SK-N-SH (cell line): Measurements from ENCODE around the gene IL22. TPM values are rescaled to one million over a fixed set of nuclear protein-coding genes. Genes with fewer than 3 reads are reported as not detected.

Experiments used
- CTCF ChIA-PET: fragments of 300-600, 350-600 bp; formaldehyde crosslinking; extraction: SDS; loops from one replicate; lab custom pipeline; 2021; lab: Yijun Ruan, JAX
- POLR2A ChIA-PET: fragments of 350-600 bp; sonication (Branson Sonifier 250); formaldehyde crosslinking; extraction: SDS; loops from one replicate; lab custom pipeline; 2020; ENCODE audit warnings: antibody characterized with exemption, inconsistent platforms; lab: Yijun Ruan, JAX
- DNase-seq: peaks from one replicate; pipeline ENCODE4 v3.0.0; 2012
- H2AFZ ChIP-seq: fragments of 200-600 bp; sonication (generic); 2 replicates; pipeline ENCODE4 v1.8.1; 2016; ENCODE audit warnings: antibody characterized with exemption, mild to moderate bottlenecking, low read depth
- H3F3A ChIP-seq: fragments of 200-600 bp; sonication (generic); replicated peaks from 2 replicates; pipeline ENCODE3; 2016; ENCODE audit warnings: antibody characterized with exemption, mild to moderate bottlenecking; ENCODE audit not compliant: insufficient read depth
- H3K27ac ChIP-seq, 2 experiments: fragments of 200-500 bp in 1 of 2; fragments of 200-600 bp in 1 of 2; sonication (Bioruptor generic) in 1 of 2; sonication (generic), shearing (Covaris generic) in 1 of 2; 2 replicates each; pipeline versions ENCODE4 v1.5.1 to v1.6.1; 2014 to 2016; ENCODE audit warnings: low read depth in 2 of 2, inconsistent platforms in 1 of 2, low read length in 1 of 2, mild to moderate bottlenecking in 1 of 2, mixed read lengths in 1 of 2
- H3K27me3 ChIP-seq: fragments of 200-600 bp; sonication (generic), shearing (Covaris generic); 2 replicates; pipeline ENCODE4 v1.6.1; 2016; ENCODE audit warnings: mixed run types; ENCODE audit not compliant: insufficient read depth
- H3K36me3 ChIP-seq, 2 experiments: fragments of 200-500 bp in 1 of 2; fragments of 200-600 bp in 1 of 2; sonication (Bioruptor generic) in 1 of 2; sonication (generic) in 1 of 2; replicated peaks in 1 of 2; 2 replicates each; pipeline versions ENCODE3 to v1.5.1; 2014 to 2016; ENCODE audit warnings: low read length in 1 of 2, mild to moderate bottlenecking in 1 of 2; ENCODE audit not compliant: insufficient read depth in 2 of 2, control insufficient read depth in 1 of 2
- H3K4me1 ChIP-seq, 2 experiments: fragments of 200-500 bp in 1 of 2; fragments of 200-600 bp in 1 of 2; sonication (Bioruptor generic) in 1 of 2; sonication (generic), shearing (Covaris generic) in 1 of 2; 2 replicates each; pipeline versions ENCODE4 v1.5.1 to v1.6.1; 2014 to 2016; ENCODE audit warnings: low read depth in 1 of 2, low read length in 1 of 2, mixed run types in 1 of 2; ENCODE audit not compliant: insufficient read depth in 2 of 2, control insufficient read depth in 1 of 2
- H3K4me2 ChIP-seq: fragments of 200-600 bp; sonication (generic), shearing (Covaris generic); 2 replicates; pipeline ENCODE4 v1.6.1; 2017; ENCODE audit warnings: mixed run types
- H3K4me3 ChIP-seq, 2 experiments: fragments of 200-500 bp in 1 of 2; fragments of 200-600 bp in 1 of 2; sonication (Bioruptor generic) in 1 of 2; sonication (generic), shearing (Covaris generic) in 1 of 2; 2 replicates each; pipeline versions ENCODE4 v1.5.1 to v1.8.1; 2014 to 2016; ENCODE audit warnings: low read depth in 2 of 2, inconsistent platforms in 1 of 2, low read length in 1 of 2, mild to moderate bottlenecking in 1 of 2, mixed read lengths in 1 of 2, moderate library complexity in 1 of 2
- H3K79me2 ChIP-seq: fragments of 200-600 bp; sonication (generic); 2 replicates; pipeline ENCODE4 v1.8.1; 2017; ENCODE audit warnings: mild to moderate bottlenecking; ENCODE audit not compliant: insufficient read depth
- H3K9ac ChIP-seq: fragments of 200-600 bp; sonication (generic); 2 replicates; pipeline ENCODE4 v1.6.1; 2017; ENCODE audit warnings: mixed run types
- H3K9me2 ChIP-seq: fragments of 200-600 bp; sonication (generic); 2 replicates; pipeline ENCODE4 v1.6.1; 2017; ENCODE audit warnings: mixed run types
- H3K9me3 ChIP-seq: fragments of 200-600 bp; sonication (generic); 2 replicates; pipeline ENCODE4 v1.6.1; 2017; ENCODE audit warnings: mixed run types, mild to moderate bottlenecking, moderate library complexity
- H4K20me1 ChIP-seq: fragments of 200-600 bp; sonication (generic); 2 replicates; pipeline ENCODE4 v1.6.1; 2017; ENCODE audit warnings: mild to moderate bottlenecking, mixed run types; ENCODE audit not compliant: insufficient read depth
- CHD2 ChIP-seq: fragments of 150-350 bp; IDR thresholded peaks from 2 replicates; pipeline ENCODE4 v1.6.1; 2018; ENCODE audit warnings: low read length; ENCODE audit not compliant: partially characterized antibody
- ELF1 ChIP-seq: IDR thresholded peaks from 2 replicates; pipeline ENCODE4 v1.4.0; 2012
- EZH2phosphoT487 ChIP-seq: fragments of 200-600 bp; sonication (generic); IDR thresholded peaks from 2 replicates; pipeline ENCODE4 v1.6.1; 2017; ENCODE audit warnings: low read depth, mixed run types, mild to moderate bottlenecking, antibody characterized with exemption, moderate library complexity, borderline replicate concordance
- FOSL2 ChIP-seq: IDR thresholded peaks from 2 replicates; pipeline ENCODE4 v1.4.0; 2012; ENCODE audit warnings: low read depth, mild to moderate bottlenecking, moderate library complexity, borderline replicate concordance
- FOXJ3 ChIP-seq: sonication (generic); formaldehyde crosslinking; IDR thresholded peaks from 2 replicates; pipeline ENCODE4 v1.5.1; 2020; ENCODE audit warnings: mild to moderate bottlenecking, missing genetic modification reagents
- GATA2 ChIP-seq: sonication (generic); formaldehyde crosslinking; IDR thresholded peaks from 2 replicates; pipeline ENCODE4 v1.5.0; 2020; ENCODE audit warnings: mild to moderate bottlenecking, missing genetic modification reagents
- JUND ChIP-seq: IDR thresholded peaks from 2 replicates; pipeline ENCODE4 v1.4.0; 2012
- MXI1 ChIP-seq: IDR thresholded peaks from 2 replicates; pipeline ENCODE4 v1.6.1; 2012; ENCODE audit warnings: mild to moderate bottlenecking, low read depth, low read length, improper control_type of control experiment
- NFIC ChIP-seq: IDR thresholded peaks from 2 replicates; pipeline ENCODE4 v1.4.0; 2012; ENCODE audit warnings: borderline replicate concordance
- NRF1 ChIP-seq: IDR thresholded peaks from 2 replicates; pipeline ENCODE4 v1.6.1; 2012; ENCODE audit warnings: low read depth, mild to moderate bottlenecking, low read length
- PBX3 ChIP-seq: IDR thresholded peaks from 2 replicates; pipeline ENCODE4; 2012
- POLR2AphosphoS5 ChIP-seq: IDR thresholded peaks from 2 replicates; pipeline ENCODE4 v1.6.1; 2012; ENCODE audit warnings: low read depth, low read length
- RAD21 ChIP-seq: IDR thresholded peaks from 2 replicates; pipeline ENCODE4 v1.6.1; 2012; ENCODE audit warnings: mild to moderate bottlenecking, low read length
- RFX5 ChIP-seq: IDR thresholded peaks from 2 replicates; pipeline ENCODE4 v1.6.1; 2012; ENCODE audit warnings: mild to moderate bottlenecking, improper control_type of control experiment, low read length
- SIN3A ChIP-seq: IDR thresholded peaks from 2 replicates; pipeline ENCODE4 v1.6.1; 2012; ENCODE audit warnings: low read depth, mild to moderate bottlenecking, low read length, moderate library complexity, borderline replicate concordance
- SMC3 ChIP-seq: IDR thresholded peaks from 2 replicates; pipeline ENCODE4 v1.6.1; 2012; ENCODE audit warnings: low read depth, low read length, improper control_type of control experiment
- TAF1 ChIP-seq: IDR thresholded peaks from 2 replicates; pipeline ENCODE4 v1.6.1; 2012; ENCODE audit warnings: low read depth, mild to moderate bottlenecking, low read length, moderate library complexity, borderline replicate concordance
- TCF12 ChIP-seq: IDR thresholded peaks from 2 replicates; pipeline ENCODE4 v1.4.0; 2012
- TEAD4 ChIP-seq: IDR thresholded peaks from 2 replicates; pipeline ENCODE4 v1.4.0; 2012; ENCODE audit warnings: mild to moderate bottlenecking, borderline replicate concordance; ENCODE audit not compliant: insufficient read depth
- USF1 ChIP-seq: IDR thresholded peaks from 2 replicates; pipeline ENCODE4 v1.4.0; 2012; ENCODE audit warnings: low read depth, borderline replicate concordance
- USF2 ChIP-seq: fragments of 150-350 bp; IDR thresholded peaks from 2 replicates; pipeline ENCODE4 v1.6.1; 2017; ENCODE audit warnings: antibody characterized with exemption, low read length, low read depth, borderline replicate concordance
- YY1 ChIP-seq: IDR thresholded peaks from 2 replicates; pipeline ENCODE4 v1.4.0; 2012; ENCODE audit warnings: low read depth, mild to moderate bottlenecking
- ZBTB33 ChIP-seq: IDR thresholded peaks from 2 replicates; pipeline ENCODE4 v1.4.0; 2012; ENCODE audit warnings: low read depth, borderline replicate concordance
- WGBS: methylation state at CpG from one replicate; pipeline ENCODE4 v1.1.6; 2017; ENCODE audit warnings: low lambda C conversion rate; 5-methylcytosine and 5-hydroxymethylcytosine counted together
- polyA plus RNA-seq, 3 experiments: library from polyadenylated mRNA; depleted of rRNA; stranded (reverse); fragments of >200 nt; gene quantifications; 2 replicates each; pipeline ENCODE4 v1.2.3, GENCODE V29; 2012

IL22 gene
- polyA plus RNA-seq, 1 of the 3 experiments (the other 2 are of a cell fraction): not detected

GRCh38 chr12:68206446-68206845 is 47.0 kb downstream of the IL22 start:
- Histone ChIP-seq H3K79me2 (no peaks in the 10 kb centered on the region), H3K9ac (no peak overlapping the region), H4K20me1 (no peaks in the 10 kb centered on the region), H3K4me1 (peaks cover 0 to 4% of the 10 kb centered on the region in 2 experiments; a peak in 3 of 4 replicates), H3K4me3 (no peak overlapping the region), H3K27me3 (peaks cover 4% of the 10 kb centered on the region; the same call in 1 of the 2 replicates), H3K9me3 (no peaks in the 10 kb centered on the region), H3K36me3 (no peaks in the 10 kb centered on the region), H2AFZ (no peak overlapping the region), H3K4me2 (no peak overlapping the region), H3K9me2 (no peaks in the 10 kb centered on the region), H3F3A (peaks cover under 1% of the 10 kb centered on the region), H3K27ac (no peak overlapping the region)
- 0% methylated on average over 1 of the region's 1 CpG for WGBS
- CTCF ChIA-PET: interaction anchor here (3.5 kb wide), 1 partner anchor 16 kb away, joined by 21 read pairs; no protein-coding TSS in a partner anchor
- TF ChIP-seq USF1 (no peak), SMC3 (no peak), TCF12 (no peak), FOXJ3 (CRISPR knock-in tag) (no peak), POLR2AphosphoS5 (no peak), PBX3 (no peak), NFIC (no peak), TAF1 (no peak), YY1 (no peak), JUND (no peak)
- POLR2A ChIA-PET: no interaction called here
- DNase-seq: no peak

- H3K9ac ChIP-seq: no peak overlapping the region
- 62% methylated on average over 5 of the region's 5 CpGs for WGBS
- no peak overlapping the region for H2AFZ ChIP-seq
- DNase-seq: no peak
- H3K36me3 ChIP-seq: no peaks in the 10 kb centered on the region
- TF ChIP-seq SMC3: no peak
- TF ChIP-seq RFX5: no peak
- TF ChIP-seq TEAD4: no peak
- no peak for TF ChIP-seq FOSL2
- no peak for TF ChIP-seq EZH2phosphoT487
- no peak for TF ChIP-seq NFIC
- TF ChIP-seq MXI1: no peak
- no peak for TF ChIP-seq NRF1
- TF ChIP-seq JUND: no peak
- no peak for TF ChIP-seq USF2
- no peak for TF ChIP-seq TCF12
- TF ChIP-seq ZBTB33: no peak
- TF ChIP-seq YY1: no peak
- TF ChIP-seq USF1: no peak
- TF ChIP-seq CHD2: no peak
- TF ChIP-seq SIN3A: no peak
- TF ChIP-seq RAD21: no peak
- no peak for TF ChIP-seq GATA2 (CRISPR knock-in tag)
- TF ChIP-seq ELF1: no peak
- ChIA-PET POLR2A (no interaction called here), CTCF (no interaction called here)
- H3K9me3 ChIP-seq: no peaks in the 10 kb centered on the region
- H4K20me1 ChIP-seq: no peaks in the 10 kb centered on the region
- peaks cover 4% of the 10 kb centered on the region; the same call in 1 of the 2 replicates for H3K27me3 ChIP-seq
- H3K79me2 ChIP-seq: no peaks in the 10 kb centered on the region
- peaks cover 6% of the 10 kb centered on the region for H3F3A ChIP-seq
- no peaks in the 10 kb centered on the region; a peak in 1 of 4 replicates for H3K4me1 ChIP-seq
- H3K4me2 ChIP-seq: no peak overlapping the region
- H3K4me3 ChIP-seq: no peak overlapping the region
- H3K9me2 ChIP-seq: no peaks in the 10 kb centered on the region
- no peak overlapping the region for H3K27ac ChIP-seq
Measured at GRCh38 chr12:68203460-68203875, 49.9 kb downstream of the IL22 start.
